Activated CD8-positive, alpha-beta memory T cell treated with anti-CD3 and anti-CD28 coated beads for 24 hours (primary cell): Measurements from ENCODE around the gene TSPAN13.

Experiments
- DNase-seq: peaks from one replicate; pipeline ENCODE4 v3.0.0-alpha.2; 2020

TSPAN13 gene

GRCh38 chr7:16816824-16817223 is 63.3 kb downstream of the TSPAN13 start:
- no peak for DNase-seq

DNA sequence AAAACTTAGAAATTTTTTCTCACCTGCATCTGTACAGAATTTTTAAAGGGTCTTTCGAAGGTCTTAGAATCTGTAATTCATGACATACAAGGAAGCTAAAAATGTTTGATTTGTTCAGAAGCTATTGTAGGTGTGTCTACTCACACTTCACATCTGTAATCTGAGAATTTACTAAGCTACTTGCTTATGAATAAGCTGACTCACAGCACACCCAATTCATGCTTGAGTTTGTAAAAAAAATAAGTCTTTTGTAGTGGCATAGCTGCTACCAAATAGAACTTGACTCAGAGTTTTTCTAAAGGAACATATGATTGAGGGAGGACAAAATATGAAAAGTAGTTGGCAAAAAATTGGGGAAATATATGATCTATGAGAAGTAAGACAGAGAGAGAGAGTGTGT is 64.0 kb downstream of the TSPAN13 start:
- DNase-seq = no peak

DNA sequence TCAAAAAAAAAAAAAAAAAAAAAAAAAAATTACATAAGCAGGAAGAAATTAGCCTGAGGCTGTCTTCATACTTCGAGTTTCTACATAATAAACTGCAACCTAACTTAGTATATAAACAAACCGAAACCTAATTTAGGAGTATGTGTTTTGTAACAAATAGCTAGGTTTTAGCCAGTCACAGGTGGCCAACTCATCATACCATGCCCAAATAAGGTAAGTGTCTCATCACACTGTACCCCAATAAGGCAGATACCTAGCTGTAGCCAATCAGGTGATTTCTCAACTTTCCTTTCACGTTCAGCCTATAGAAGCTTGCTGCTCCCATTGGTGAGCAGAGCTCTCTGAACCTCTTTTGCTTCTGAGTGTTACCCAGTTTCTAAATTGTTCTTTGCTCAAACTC is 65.2 kb downstream of the TSPAN13 start:
- DNase-seq = no peak

GRCh38 chr7:16822029-16822428 is 68.5 kb downstream of the TSPAN13 start:
- DNase-seq = no peak

GRCh38 chr7:16826060-16826459 is 72.5 kb downstream of the TSPAN13 start:
- DNase-seq = no peak

GRCh38 chr7:16833373-16833772 is 79.8 kb downstream of the TSPAN13 start:
- no peak for DNase-seq
